Activated CD4-positive, alpha-beta T cell treated with anti-CD3 and anti-CD28 coated beads, Interleukin-2, amount 50 U/mL, for 24 hours (primary cell): ENCODE results near the gene IQSEC3.

Source experiments
- DNase-seq, 2 donors: peaks; one replicate each; pipeline ENCODE4 v3.0.0-alpha.2; 2020; ENCODE audit warnings: low read depth in 1 of 2, low spot score in 1 of 2

The IQSEC3 gene

DNA sequence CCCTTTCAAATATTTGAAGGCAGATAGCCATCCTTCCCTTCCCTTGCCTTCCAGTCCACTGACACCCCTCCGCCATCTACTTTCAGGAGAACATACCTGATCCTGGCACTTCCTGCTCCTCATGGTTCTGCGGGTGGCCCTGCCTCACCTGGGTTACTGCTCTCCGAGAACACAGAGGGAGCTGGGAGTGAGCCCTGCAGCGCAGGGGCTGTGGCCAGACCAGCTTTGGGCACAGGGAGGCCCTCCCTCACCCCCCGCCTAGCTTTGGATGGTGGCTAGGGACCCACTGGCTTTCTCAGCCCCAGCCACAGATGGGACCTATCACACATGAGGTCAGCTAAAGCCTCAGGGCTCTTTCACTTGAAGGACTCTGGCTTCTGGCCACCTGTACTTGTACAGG is 12.4 kb downstream of the IQSEC3 start:
- no peak for DNase-seq

- no peak for DNase-seq
These were observed 14.2 kb downstream of the IQSEC3 start for GRCh38 chr12:80681-81190.

DNA sequence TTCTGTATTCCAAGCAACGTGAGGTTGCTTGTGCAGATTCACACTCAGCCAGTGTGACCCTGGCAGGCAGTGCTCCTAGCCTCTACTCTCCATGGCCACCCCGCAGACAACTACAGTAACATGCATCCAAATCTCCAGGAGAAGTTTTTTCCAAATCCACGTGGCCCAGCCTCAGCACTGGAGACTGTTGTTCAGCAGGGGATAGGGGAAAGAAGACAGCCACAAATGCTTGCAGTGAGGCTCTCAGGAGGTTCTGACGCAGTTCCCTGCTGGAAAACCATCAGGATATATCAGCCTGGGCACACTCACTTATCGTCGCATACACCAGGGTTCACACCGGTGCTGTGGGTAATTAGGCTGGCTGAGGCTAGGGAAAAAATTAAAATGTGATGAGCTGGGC is 16.2 kb downstream of the IQSEC3 start:
- DNase-seq, result no peak

- no peak for DNase-seq
These were observed 17.5 kb downstream of the IQSEC3 start for GRCh38 chr12:84056-84455.

- DNase-seq, result no peak
These were observed 18.7 kb downstream of the IQSEC3 start for GRCh38 chr12:85191-85666.

GRCh38 chr12:87315-87714 is 20.7 kb downstream of the IQSEC3 start:
- no peak for DNase-seq

DNA sequence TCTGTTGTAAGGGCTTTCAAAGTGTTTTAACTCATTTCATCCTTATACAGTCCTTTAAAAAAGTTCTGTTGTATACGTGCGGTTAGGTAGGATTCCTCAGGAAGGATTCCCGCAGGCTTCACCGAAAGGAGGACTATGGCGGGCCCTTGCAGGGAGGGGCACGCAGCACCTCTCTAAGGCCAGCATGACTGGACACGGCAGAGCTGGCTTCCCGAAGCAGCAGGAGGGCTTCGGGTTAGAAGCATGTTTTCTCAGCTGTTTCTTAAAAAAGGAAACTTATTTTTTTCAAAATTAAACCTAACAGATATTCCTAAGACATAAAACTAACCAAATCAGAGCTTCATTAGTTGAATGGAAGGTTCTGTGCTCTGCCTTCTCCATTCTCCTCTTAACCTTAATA is 21.3 kb downstream of the IQSEC3 start:
- DNase-seq, result no peak

DNA sequence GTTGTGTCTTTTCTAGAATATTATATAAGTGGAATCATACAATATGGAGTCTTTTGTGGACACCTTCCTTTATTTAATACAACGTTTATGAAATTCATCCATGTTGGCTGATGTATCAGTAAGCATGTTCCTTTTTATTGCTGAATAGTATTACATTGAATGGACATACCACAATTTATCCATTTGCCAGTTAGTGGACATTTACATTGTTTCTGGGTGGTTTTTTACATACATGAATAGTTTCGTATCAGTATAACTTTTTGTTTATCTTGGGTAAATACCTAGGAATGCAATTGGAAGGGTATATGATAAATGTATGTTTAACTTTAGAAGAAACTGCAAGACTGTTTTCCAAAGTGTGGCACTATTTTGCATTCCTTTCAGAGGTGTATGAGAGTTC is 23.1 kb downstream of the IQSEC3 start:
- DNase-seq, result no peak

DNA sequence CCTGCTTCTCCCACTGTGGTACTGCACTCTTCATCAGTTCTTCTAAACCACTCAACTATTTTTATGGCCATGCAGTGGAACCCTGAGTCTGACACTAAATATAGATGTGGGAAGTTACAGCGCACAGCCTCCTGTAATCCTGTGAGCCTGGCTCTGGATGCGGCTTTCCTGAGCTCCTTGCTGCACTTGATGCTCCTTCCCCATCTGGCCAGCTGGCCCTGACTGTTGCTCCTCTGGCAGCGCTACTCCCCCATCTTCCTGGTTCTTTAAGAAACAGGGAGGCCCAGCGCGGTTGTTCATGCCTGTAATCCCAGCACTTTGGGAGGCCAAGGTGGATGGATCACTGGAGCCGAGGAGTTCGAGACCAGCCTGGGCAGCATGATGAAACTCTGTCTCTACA is 24.6 kb downstream of the IQSEC3 start:
- no peak for DNase-seq

DNA sequence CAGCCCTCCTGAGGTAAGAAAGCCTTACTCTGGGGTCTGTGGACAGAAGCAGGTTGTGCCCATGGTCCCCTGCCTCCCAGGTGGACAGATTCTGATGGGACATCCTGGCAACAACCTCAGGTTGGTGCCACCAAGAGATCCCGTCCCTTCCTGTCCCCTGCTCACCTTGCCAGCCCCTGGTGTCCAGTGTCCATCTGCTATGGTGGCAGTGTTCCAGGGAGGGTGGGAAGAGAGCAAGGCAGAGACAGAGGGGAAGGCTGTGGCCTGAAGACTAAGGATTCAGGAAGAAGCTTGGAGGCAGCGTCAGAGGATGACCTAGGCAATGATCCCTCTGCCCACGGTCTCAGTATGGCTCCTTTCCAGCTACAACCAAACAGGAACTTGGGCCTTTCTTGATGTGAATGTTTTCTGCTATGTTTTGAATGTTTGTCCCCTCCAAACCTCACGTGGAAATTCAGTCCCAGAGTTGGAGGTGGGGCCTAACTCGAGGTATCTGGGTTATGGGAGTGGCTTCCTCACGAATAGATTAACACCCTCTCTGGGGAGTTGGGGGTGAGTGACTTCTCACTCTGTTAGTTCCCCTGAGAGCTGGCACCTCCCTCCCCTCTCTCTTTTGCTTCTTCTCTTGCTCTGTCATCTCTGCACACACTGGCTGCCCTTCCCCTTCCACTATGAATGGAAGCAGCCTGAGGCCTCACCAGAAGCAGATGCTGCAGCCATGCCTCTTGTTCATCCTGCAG is 26.9 kb downstream of the IQSEC3 start:
- no peak for DNase-seq

GRCh38 chr12:96543-96942 is 30.0 kb downstream of the IQSEC3 start:
- no peak for DNase-seq

DNA sequence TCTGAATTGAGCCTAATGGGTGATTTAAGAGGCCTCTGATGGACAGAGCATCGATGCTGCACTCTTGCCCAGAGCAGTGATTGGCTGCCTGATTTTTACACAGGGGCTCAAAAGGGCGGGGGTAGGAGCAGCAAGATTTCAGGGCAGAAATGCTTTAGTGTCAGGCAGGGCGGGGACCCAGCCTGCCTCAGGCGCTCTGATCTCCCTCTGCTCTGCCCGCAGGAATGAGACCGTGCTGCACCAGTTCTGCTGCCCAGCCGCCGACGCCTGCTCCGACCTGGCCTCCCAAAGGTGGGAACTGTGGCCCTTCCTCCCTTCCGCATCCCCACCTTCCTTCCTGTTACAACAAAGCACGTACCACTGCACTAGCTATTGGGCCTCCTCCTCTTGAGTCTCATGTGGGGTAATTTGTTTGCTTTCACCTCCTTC is 32.4 kb downstream of the IQSEC3 start:
- no peak for DNase-seq

DNA sequence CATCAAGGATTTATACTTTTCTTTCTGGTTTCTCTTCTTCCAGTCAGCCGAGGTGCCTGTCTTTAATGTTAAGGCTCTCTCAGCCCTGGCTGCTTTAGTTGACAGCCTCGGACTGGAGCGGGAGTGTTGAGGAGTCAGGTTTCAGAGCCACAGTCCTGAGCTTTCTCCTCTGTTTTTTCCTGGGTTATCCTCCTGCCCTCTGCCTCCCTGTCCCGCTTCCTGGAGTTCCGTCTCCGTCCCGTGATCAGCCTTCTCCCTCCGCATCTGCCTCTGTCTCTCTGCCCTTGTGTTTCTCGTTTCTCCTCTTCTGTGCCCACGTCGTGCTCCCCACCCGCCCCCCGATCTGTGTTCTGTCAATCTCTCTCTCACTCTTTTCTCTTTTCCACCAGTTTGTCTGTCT is 33.0 kb downstream of the IQSEC3 start:
- no peak for DNase-seq

- no peak for DNase-seq
These were observed 35.7 kb downstream of the IQSEC3 start for GRCh38 chr12:101969-102878.

GRCh38 chr12:102879-103168 is 36.3 kb downstream of the IQSEC3 start:
- no peak for DNase-seq

DNA sequence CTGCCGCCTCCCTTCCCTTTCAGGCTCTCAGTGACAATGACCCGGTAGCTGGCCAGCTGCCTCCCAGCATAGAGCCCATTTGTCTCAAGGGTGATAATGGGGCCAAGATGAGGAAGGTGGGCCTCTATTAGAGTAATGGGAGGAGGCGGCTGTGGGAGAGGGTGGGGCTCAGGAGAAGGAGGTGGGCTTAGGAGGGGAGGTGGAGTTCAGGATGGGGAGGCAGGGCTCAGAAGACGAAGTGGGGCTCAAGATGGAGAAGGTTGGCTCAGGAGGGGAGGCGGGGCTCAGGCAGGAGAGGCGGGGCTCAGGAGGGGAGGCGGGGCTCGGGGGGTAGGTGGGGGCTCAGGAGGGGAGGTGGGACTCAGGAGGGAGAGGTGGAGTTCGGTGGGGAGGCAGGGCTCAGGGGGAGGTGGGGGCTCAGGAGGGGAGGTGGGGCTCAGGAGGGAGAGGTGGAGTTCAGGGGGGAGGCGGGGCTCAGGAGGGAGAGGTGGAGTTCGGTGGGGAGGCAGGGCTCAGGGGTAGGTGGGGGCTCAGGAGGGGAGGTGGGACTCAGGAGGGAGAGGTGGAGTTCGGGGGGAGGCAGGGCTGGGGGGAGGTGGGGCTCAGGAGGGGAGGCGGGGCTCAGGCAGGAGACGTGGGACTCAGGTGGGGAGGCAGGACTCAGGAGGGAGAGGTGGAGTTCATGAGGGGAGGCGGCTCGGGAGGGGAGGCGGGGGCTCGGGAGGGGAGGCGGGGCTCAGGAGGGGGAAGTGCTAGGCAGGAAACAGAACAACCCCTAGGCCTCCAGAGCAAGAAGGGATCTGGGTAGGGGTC is 36.8 kb downstream of the IQSEC3 start:
- DNase-seq, result no peak

DNA sequence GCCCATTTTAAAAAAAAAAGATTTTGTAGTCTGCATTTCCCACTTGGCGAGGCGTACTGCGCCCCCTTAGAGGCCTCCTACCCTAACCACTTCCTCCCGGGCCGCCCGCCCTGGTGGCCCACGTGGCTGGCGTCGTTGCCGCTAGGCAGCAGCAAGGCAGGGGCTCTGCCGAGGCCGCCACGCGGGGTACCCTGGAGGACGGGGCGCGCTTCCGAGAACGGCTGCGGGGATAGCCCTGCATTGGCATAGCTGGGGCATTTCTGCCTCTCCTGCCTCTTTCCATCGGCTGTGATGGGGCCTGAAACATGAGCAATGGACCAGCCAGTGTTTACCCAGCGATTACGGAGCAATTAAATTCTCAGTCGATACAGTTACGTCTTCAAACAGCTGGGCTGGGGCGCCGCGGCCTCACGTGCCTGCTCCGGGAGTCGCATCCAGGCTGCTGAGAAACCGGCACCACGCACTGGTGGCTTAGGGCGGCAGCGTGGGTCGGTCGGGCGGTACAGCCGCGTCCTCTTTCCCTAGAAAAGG is 38.0 kb downstream of the IQSEC3 start:
- no peak for DNase-seq

GRCh38 chr12:105696-106095 is 39.1 kb downstream of the IQSEC3 start:
- DNase-seq, result no peak

GRCh38 chr12:106118-106591 is 39.6 kb downstream of the IQSEC3 start:
- DNase-seq, result no peak

- no peak for DNase-seq
These were observed 42.0 kb downstream of the IQSEC3 start for GRCh38 chr12:108594-108993.

- no peak for DNase-seq
These were observed 42.9 kb downstream of the IQSEC3 start for GRCh38 chr12:109446-109845.
